K562 (cell line): ENCODE data around the gene E2F1. TPM values are rescaled to one million over a fixed set of nuclear protein-coding genes. Genes with fewer than 3 reads are reported as not detected.

Source experiments
- ATF6 ChIP-seq: sonication (generic); formaldehyde crosslinking; IDR thresholded peaks from 2 replicates; pipeline ENCODE4 v1.4.0; 2020; ENCODE audit warnings: mild to moderate bottlenecking, missing genetic modification reagents
- FOXJ2 ChIP-seq: fragments of 200-800 bp; sonication (Bioruptor generic); IDR thresholded peaks from 2 replicates; pipeline ENCODE4 v1.6.1; 2016; ENCODE audit warnings: missing genetic modification characterization, missing compliant biosample characterization
- HNRNPUL1 ChIP-seq: fragments of 200-400 bp; formaldehyde crosslinking; IDR thresholded peaks from 2 replicates; pipeline ENCODE4 v1.6.1; 2017; ENCODE audit warnings: low read length
- KLF6 ChIP-seq: fragments of 250-450 bp; sonication (Bioruptor Pico); IDR thresholded peaks from 2 replicates; pipeline ENCODE4 v1.4.0; 2020; ENCODE audit warnings: mild to moderate bottlenecking, moderate library complexity, borderline replicate concordance
- NR2C2 ChIP-seq, 2 experiments: fragments of 200-800 bp in 1 of 2; sonication (Bioruptor generic) in 1 of 2; sonication (generic) in 1 of 2; formaldehyde crosslinking in 1 of 2; IDR thresholded peaks; 2 replicates each; pipeline versions ENCODE4 v1.6.1 to v1.8.0; 2016 to 2022; ENCODE audit warnings: mild to moderate bottlenecking in 1 of 2, missing compliant biosample characterization in 1 of 2, missing genetic modification characterization in 1 of 2, missing genetic modification reagents in 1 of 2
- SFPQ ChIP-seq: fragments of 200-400 bp; formaldehyde crosslinking; IDR thresholded peaks from 2 replicates; pipeline ENCODE4 v1.6.1; 2017; ENCODE audit warnings: mild to moderate bottlenecking, low read depth, low read length, moderate library complexity
- ZBTB33 ChIP-seq: sonication (generic); formaldehyde crosslinking; IDR thresholded peaks from 2 replicates; pipeline ENCODE4 v1.8.1; 2023; ENCODE audit warnings: mild to moderate bottlenecking, missing genetic modification reagents
- ZBTB40 ChIP-seq, 2 experiments: fragments of 450-650 bp in 1 of 2; sonication (generic) in 1 of 2; formaldehyde crosslinking in 1 of 2; IDR thresholded peaks; 2 replicates each; pipeline versions ENCODE4 v1.7.1 to v1.9.0; 2016 to 2022; ENCODE audit warnings: inconsistent platforms in 1 of 2, mild to moderate bottlenecking in 1 of 2, missing genetic modification reagents in 1 of 2
- ZNF584 ChIP-seq: fragments of 200-800 bp; sonication (Bioruptor generic); IDR thresholded peaks from 2 replicates; pipeline ENCODE4 v1.6.1; 2016; ENCODE audit warnings: low read depth, mild to moderate bottlenecking, missing genetic modification characterization, missing compliant biosample characterization
- polyA plus RNA-seq, 8 experiments: library from polyadenylated mRNA; depleted of rRNA in 4 of 8; stranded (reverse) in 5 of 8; unstranded in 3 of 8; fragments of >200 nt; fragmentation: Nextera tagmentation in 2 of 8; fragmentation: Illumina TruSeq in 1 of 8; extraction: Ambion mirVana in 2 of 8; extraction: Trizol in 1 of 8; gene quantifications; 2 replicates each; pipeline versions ENCODE4 v1.2.1 to v1.2.3, GENCODE V29; 2011 to 2014; ENCODE audit warnings: inconsistent platforms in 1 of 8, missing spikeins in 1 of 8
- total RNA-seq, 7 experiments: library from RNA; depleted of rRNA in 6 of 7; stranded (reverse); fragments of >200 nt in 6 of 7; fragmentation: Illumina TruSeq in 2 of 7; extraction: Trizol in 2 of 7; gene quantifications; 2 replicates each; pipeline versions ENCODE4 v1.2.1 to v1.2.3, GENCODE V29; 2011 to 2021; ENCODE audit warnings: low replicate concordance in 1 of 7

The E2F1 gene
- total and polyA plus RNA-seq, 9 of the 15 experiments (the other 6 are each of a cell fraction or from before 2014, with no cell fraction given): 0.14 to 30.6 (median 13.1) TPM

- no peak for TF ChIP-seq FOXJ2 (tag)
- no peak for TF ChIP-seq ZNF584 (CRISPR knock-in tag)
- no peak for TF ChIP-seq ZBTB33 (CRISPR knock-in tag)
- no peak for TF ChIP-seq NR2C2 (CRISPR knock-in tag; IDR thresholded peaks at IDR 0.05)
- TF ChIP-seq NR2C2 (tag; IDR thresholded peaks at IDR 0.05): no peak
- no peak for TF ChIP-seq ATF6 (CRISPR knock-in tag)
- no peak for TF ChIP-seq KLF6
- no peak for TF ChIP-seq SFPQ
- no peak for TF ChIP-seq HNRNPUL1
- TF ChIP-seq ZBTB40 (IDR thresholded peaks at IDR 0.05): peak; percentile 17; the same call in 1 of the 2 replicates
- TF ChIP-seq ZBTB40 (CRISPR knock-in tag; IDR thresholded peaks at IDR 0.05): no peak
- TF ChIP-seq, all 486 proteins: peak for 5
These were observed 13.1 kb downstream of the E2F1 start (continued) for GRCh38 chr20:33673114-33673409.
